Activated B cell treated with CpG ODN at 0.5 μM for 24 hours (primary cell): Measurements from ENCODE around the gene DNAH7. TPM values are rescaled to one million over a fixed set of nuclear protein-coding genes. Genes with fewer than 3 reads are reported as not detected.

Experiments
- ATAC-seq: fragments of 200-7000 bp; cut with Tn5 transposase; one replicate; pipeline ENCODE4 v1.10.0; 2021; ENCODE audit warnings: low read depth, mild to moderate bottlenecking, moderate library complexity
- CTCF ChIA-PET: fragments of 350-600 bp; sonication (Branson Sonifier 250); formaldehyde crosslinking; loops from one replicate; lab custom pipeline; 2021; ENCODE audit warnings: antibody characterized with exemption; lab: Charles Lee
- POLR2A ChIA-PET: fragments of 350-600 bp; sonication (Branson Sonifier 250); formaldehyde crosslinking; loops from one replicate; lab custom pipeline; 2021; ENCODE audit warnings: antibody characterized with exemption; lab: Charles Lee
- DNase-seq: peaks from one replicate; pipeline ENCODE4 v3.0.0; 2022
- H3K27ac Mint-ChIP-seq: one replicate; pipeline ENCODE4 v1.8.0; 2020; ENCODE audit warnings: mixed read lengths
- H3K27me3 Mint-ChIP-seq: one replicate; pipeline ENCODE4 v1.8.0; 2021; ENCODE audit warnings: mixed read lengths
- H3K36me3 Mint-ChIP-seq: one replicate; pipeline ENCODE4 v1.8.0; 2021; ENCODE audit warnings: low read depth, mixed read lengths
- H3K4me1 Mint-ChIP-seq: one replicate; pipeline ENCODE4 v1.8.0; 2021; ENCODE audit warnings: mixed read lengths
- H3K4me3 Mint-ChIP-seq: one replicate; pipeline ENCODE4 v1.8.0; 2020; ENCODE audit warnings: mild to moderate bottlenecking, mixed read lengths
- H3K9me3 Mint-ChIP-seq: one replicate; pipeline ENCODE4 v1.8.0; 2020; ENCODE audit warnings: mixed read lengths
- intact Hi-C: fragments of 100-400 bp; cut with micrococcal nuclease; formaldehyde crosslinking; loops from one replicate; pipeline ENCODE4 v1.15.1; 2024
- total RNA-seq: library from RNA; stranded (reverse); gene quantifications from 2 replicates; pipeline ENCODE4 v1.2.3, GENCODE V29; 2022
- TF ChIP-seq, protein P1 (sequence below): fragments of 200-600 bp; IDR thresholded peaks from one replicate; pipeline ENCODE4 v1.8.0; 2022; ENCODE audit warnings: antibody characterized with exemption, mild to moderate bottlenecking

Gene DNAH7
- total RNA-seq, 1 donor from 2014 or later, result 0.29 TPM

DNA sequence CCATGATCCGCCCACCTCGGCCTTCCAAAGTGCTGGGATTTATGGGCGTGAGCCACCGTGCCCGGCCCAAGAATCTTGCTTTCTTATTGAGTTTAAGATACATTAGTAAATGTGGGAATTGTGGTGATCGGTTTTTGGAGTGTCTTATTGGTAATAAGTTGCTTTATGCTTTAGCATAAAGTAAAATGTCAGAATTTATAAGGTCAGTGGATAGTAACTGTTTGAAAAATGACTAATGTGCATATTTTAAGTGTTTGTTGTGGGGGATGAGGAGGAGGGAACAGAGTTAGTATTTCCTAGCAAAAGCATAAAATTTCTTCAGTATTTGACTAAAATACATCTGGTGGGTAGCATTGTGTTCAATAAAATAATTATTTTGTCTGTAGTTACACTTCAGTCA, 334.2 kb downstream of the DNAH7 start:
- intact Hi-C loops, result no loop called here
- ChIA-PET CTCF (no interaction called here), POLR2A (interaction anchor here (0.7 kb wide), 1 partner anchor 786 kb away, joined by 4 read pairs; no protein-coding TSS in a partner anchor)
- ATAC-seq (no peak), DNase-seq (no peak)
- TF ChIP-seq, protein P1, sequence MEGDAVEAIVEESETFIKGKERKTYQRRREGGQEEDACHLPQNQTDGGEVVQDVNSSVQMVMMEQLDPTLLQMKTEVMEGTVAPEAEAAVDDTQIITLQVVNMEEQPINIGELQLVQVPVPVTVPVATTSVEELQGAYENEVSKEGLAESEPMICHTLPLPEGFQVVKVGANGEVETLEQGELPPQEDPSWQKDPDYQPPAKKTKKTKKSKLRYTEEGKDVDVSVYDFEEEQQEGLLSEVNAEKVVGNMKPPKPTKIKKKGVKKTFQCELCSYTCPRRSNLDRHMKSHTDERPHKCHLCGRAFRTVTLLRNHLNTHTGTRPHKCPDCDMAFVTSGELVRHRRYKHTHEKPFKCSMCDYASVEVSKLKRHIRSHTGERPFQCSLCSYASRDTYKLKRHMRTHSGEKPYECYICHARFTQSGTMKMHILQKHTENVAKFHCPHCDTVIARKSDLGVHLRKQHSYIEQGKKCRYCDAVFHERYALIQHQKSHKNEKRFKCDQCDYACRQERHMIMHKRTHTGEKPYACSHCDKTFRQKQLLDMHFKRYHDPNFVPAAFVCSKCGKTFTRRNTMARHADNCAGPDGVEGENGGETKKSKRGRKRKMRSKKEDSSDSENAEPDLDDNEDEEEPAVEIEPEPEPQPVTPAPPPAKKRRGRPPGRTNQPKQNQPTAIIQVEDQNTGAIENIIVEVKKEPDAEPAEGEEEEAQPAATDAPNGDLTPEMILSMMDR, result no peak
- Mint-ChIP-seq H3K27me3 (no peaks in the 10 kb centered on the region), H3K4me1 (peaks cover 2% of the 10 kb centered on the region), H3K27ac (no peak overlapping the region), H3K9me3 (no peaks in the 10 kb centered on the region), H3K4me3 (no peak overlapping the region), H3K36me3 (peaks cover 75% of the 10 kb centered on the region)

DNA sequence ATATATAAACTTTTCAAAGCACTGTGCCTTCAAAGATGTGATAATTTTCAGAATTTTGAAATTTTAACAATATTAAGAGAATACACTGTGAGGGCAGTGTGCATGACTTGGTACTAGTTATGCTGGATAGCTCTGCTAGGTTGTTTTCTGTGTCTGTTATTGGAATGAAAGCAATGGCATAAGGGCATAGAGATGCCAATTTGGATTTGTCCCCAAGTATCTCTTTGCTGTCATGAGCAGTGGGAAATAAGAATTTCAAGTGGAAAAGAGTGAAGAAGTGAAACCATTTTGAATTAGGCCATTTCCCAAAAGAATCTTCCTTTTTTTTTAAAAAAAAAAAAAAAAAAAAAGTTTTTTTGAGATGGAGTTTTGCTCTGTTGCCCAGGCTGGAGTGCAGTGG, 334.8 kb downstream of the DNAH7 start:
- Mint-ChIP-seq H3K4me3 (no peak overlapping the region), H3K9me3 (no peaks in the 10 kb centered on the region), H3K36me3 (peaks cover 75% of the 10 kb centered on the region), H3K27me3 (no peaks in the 10 kb centered on the region), H3K4me1 (peaks cover 2% of the 10 kb centered on the region), H3K27ac (no peak overlapping the region)
- no peak for DNase-seq
- ChIA-PET POLR2A (interaction anchor here (0.7 kb wide), 1 partner anchor 786 kb away, joined by 4 read pairs; no protein-coding TSS in a partner anchor), CTCF (no interaction called here)
- intact Hi-C loops, result no loop called here
- TF ChIP-seq, protein P1, result no peak
- no peak for ATAC-seq

DNA sequence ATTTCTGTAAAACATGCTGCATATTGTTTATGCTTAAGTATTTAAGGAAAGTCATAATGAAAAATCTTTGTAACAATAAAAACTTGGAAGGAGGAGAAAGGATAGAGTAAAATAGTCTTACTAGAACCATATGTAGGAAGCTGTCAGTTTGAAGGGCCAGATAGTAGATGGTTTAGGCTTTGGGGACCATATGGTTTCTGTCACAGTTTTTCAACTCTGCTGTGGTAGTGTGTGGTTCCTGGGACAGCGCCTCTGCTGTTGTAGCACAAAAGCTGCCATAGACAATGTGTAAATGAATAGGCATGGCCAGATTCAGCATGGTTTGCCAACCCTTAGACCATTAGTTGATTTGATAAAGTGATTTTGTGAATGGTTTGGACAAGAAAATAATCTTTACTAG, 336.1 kb downstream of the DNAH7 start:
- no peak for ATAC-seq
- Mint-ChIP-seq H3K4me3 (no peak overlapping the region), H3K27me3 (no peaks in the 10 kb centered on the region), H3K27ac (no peak overlapping the region), H3K36me3 (peaks cover 71% of the 10 kb centered on the region), H3K9me3 (no peaks in the 10 kb centered on the region), H3K4me1 (peaks cover 2% of the 10 kb centered on the region)
- no peak for DNase-seq
- ChIA-PET POLR2A (no interaction called here), CTCF (no interaction called here)
- intact Hi-C loops, result no loop called here
- TF ChIP-seq, protein P1, result no peak

DNA sequence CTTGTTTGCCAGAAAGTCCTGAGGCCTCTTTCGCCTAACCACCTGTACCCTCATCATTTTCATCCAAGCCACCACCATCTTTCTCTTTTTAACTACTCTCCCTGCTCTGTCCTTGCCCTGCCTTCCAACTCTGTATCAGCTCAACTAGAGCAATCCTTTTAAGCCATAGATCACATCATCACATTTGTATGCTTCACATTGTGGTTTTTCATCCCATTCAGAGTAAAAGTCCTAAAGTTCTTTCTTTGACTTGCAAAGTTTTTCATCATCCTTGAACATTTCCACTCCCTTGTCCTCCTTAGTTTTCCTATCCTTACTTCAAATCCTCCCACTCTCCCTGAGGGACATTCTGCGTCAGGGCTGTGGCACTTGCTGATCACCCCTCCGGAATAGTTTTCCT, 337.7 kb downstream of the DNAH7 start:
- Mint-ChIP-seq H3K9me3 (no peaks in the 10 kb centered on the region), H3K27ac (no peak overlapping the region), H3K27me3 (no peaks in the 10 kb centered on the region), H3K4me3 (no peak overlapping the region), H3K4me1 (peaks cover 2% of the 10 kb centered on the region), H3K36me3 (peaks cover 78% of the 10 kb centered on the region)
- DNase-seq, result no peak
- ATAC-seq, result no peak
- POLR2A ChIA-PET, result no interaction called here
- TF ChIP-seq, protein P1, result no peak
- intact Hi-C loops, result no loop called here
- CTCF ChIA-PET, result no interaction called here

DNA sequence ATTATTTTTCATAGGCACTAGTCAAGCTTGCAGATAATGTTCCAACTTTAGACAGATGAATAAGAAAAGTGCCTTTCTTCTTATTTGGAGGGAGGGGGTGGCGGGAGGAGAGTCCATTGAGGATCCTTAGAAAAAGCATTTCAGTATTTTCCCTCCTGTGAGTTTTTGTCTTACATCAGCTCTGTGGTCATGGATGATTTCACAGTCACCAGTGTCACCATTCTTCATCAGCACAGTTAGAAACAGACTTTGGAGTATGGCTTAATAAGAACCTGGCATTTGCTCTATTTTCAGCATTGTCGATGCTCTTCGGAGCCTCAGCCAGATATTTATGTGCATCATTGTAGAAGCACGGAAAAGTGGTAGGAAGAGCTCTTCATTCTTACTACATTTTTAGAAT, 341.5 kb downstream of the DNAH7 start:
- DNase-seq, result no peak
- Mint-ChIP-seq H3K27me3 (no peaks in the 10 kb centered on the region), H3K4me3 (no peak overlapping the region), H3K9me3 (no peaks in the 10 kb centered on the region), H3K4me1 (no peaks in the 10 kb centered on the region), H3K27ac (no peak overlapping the region), H3K36me3 (peaks cover 78% of the 10 kb centered on the region)
- no peak for ATAC-seq
- intact Hi-C loops, result no loop called here
- TF ChIP-seq, protein P1, result no peak
- ChIA-PET CTCF (no interaction called here), POLR2A (no interaction called here)
